Forelimb muscle (tissue), 1 donor: ENCODE measurements around the gene STK38L. TPM values are rescaled to one million over a fixed set of nuclear protein-coding genes. Genes with fewer than 3 reads are reported as not detected.

Experiments
- DNase-seq: peaks from one replicate; pipeline ENCODE4 v3.0.0-alpha.2; 2013; ENCODE audit warnings: low read depth
- polyA plus RNA-seq: library from polyadenylated mRNA; unstranded; fragments of 120-200 nt; gene quantifications from one replicate; pipeline ENCODE4 v1.2.1, GENCODE V29; 2013; ENCODE audit not compliant: insufficient read length

Gene STK38L
- polyA plus RNA-seq, 1 donor = 26.9 TPM

- no peak for DNase-seq
Observed at GRCh38 chr12:27345376-27345775, 101.3 kb downstream of the STK38L start.

- DNase-seq = no peak
Observed at GRCh38 chr12:27347779-27348178, 103.7 kb downstream of the STK38L start.

GRCh38 chr12:27351476-27351875 is 107.4 kb downstream of the STK38L start:
- no peak for DNase-seq

- DNase-seq = no peak
Observed at GRCh38 chr12:27355486-27355885, 111.4 kb downstream of the STK38L start.

- no peak for DNase-seq
Observed at GRCh38 chr12:27355979-27356378, 111.9 kb downstream of the STK38L start.

- no peak for DNase-seq
Observed at GRCh38 chr12:27359578-27360340, 115.7 kb downstream of the STK38L start.

GRCh38 chr12:27361372-27361771 is 117.3 kb downstream of the STK38L start:
- no peak for DNase-seq

- DNase-seq = no peak
Observed at GRCh38 chr12:27366621-27367020, 122.5 kb downstream of the STK38L start.

GRCh38 chr12:27367078-27367477 is 123.0 kb downstream of the STK38L start:
- no peak for DNase-seq

Other genes starting within 250 kb of the STK38L start
- 26.8 TPM for gene TM7SF3, start 229.9 kb upstream of the STK38L start, polyA plus RNA-seq
- gene MED21, start 221.7 kb upstream of the STK38L start, polyA plus RNA-seq = 42.2 TPM
- gene C12orf71, start 161.7 kb upstream of the STK38L start, polyA plus RNA-seq = not detected
- 1.4 TPM for gene BMAL2, start 88.5 kb downstream of the STK38L start, polyA plus RNA-seq
- not detected for gene SMCO2, start 202.4 kb downstream of the STK38L start, polyA plus RNA-seq